ENCODE data around the gene RALGPS1. TPM values are rescaled to one million over a fixed set of nuclear protein-coding genes. Genes with fewer than 3 reads are reported as not detected.

The RALGPS1 gene
- total and polyA plus RNA-seq, 2 of the 13 experiments (the other 11 are each of a cell fraction or from before 2014, with no cell fraction given) = 3.7 to 6.5 TPM

DNA sequence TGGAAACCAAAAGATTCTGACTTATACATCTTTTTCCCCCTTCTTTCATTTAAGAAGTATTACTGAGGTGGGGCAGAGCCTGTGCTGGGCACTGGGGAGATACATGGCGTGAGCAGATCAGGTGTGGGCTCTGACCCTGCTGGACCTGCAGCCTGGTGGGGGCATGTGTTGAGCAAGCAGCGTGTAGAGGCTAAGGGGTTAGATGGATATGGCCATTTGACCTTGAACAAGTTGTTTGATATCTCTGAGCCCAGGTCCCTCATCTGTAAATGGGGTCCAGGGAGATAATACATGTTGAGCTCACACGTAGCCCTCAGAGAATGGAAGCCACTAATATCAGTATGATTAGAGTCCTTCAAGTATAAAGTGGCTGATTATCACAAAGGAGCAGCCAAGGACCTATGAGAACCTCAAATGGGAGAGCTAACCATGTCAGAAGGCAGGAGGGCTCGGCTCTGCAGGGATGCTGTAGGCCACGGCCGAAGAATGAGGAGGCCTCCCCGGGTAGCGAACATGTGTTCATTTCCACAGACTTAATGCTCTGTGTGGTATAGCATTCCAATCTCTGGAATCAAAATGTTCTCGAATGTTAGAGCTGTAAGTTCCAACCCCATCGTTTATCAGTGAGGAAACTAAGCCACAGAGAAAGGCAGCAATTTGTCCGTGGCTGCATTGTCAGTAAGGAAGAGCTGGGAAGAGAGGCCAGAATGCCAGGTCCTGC, 223.2 kb downstream of the RALGPS1 start:
- FAIRE-seq = no peak
- POLR2A ChIA-PET = no interaction called here
- CTCF ChIA-PET (ENCODE audit: low intra/inter-chr PET ratio, low total read pairs) = no interaction called here
- no peaks in the 10 kb centered on the region for H3K9me3 ChIP-seq (ENCODE audit: low read length)
- peaks cover 21% of the 10 kb centered on the region for H3K4me1 ChIP-seq (ENCODE audit: insufficient read depth, low read length)
- no TSS peak for BruUV-seq (replicated peaks)
- no peak for ATAC-seq
- intact Hi-C loops (cut with micrococcal nuclease; ENCODE audit: unreplicated experiment) = no loop called here
- H2AFZ ChIP-seq (ENCODE audit: low read length) = no peak overlapping the region
- 62% methylated on average over 11 of the region's 11 CpGs for WGBS (ENCODE audit: low lambda C conversion rate)
- H3K27me3 ChIP-seq (ENCODE audit: control insufficient read depth in 1 of 2, insufficient read depth in 2 of 2, low read length in 2 of 2) = no peaks in the 10 kb centered on the region; a peak in 1 of 5 replicates
- no peaks in the 10 kb centered on the region for H4K20me1 ChIP-seq (ENCODE audit: insufficient read depth, low read length)
- DNase-seq (ENCODE audit: low spot score) = no peak
- in situ Hi-C loops (cut with HindIII; ENCODE audit: extremely low pct_ligation_motif_present, low pct_unique_long_range_greater_than_20kb) = no loop called here
- H3K27ac ChIP-seq (ENCODE audit: extremely low read length, insufficient read depth, low read length) = no peak overlapping the region
- no peaks in the 10 kb centered on the region for H3K79me2 ChIP-seq (ENCODE audit: insufficient read depth, low read length)
- H3K36me3 ChIP-seq (replicated peaks in 1 of 2; ENCODE audit: control insufficient read depth in 1 of 2, insufficient read depth in 2 of 2, low read length in 2 of 2) = no peaks in the 10 kb centered on the region
- H3K9ac ChIP-seq (ENCODE audit: insufficient read depth, low read depth, low read length) = no peak overlapping the region
- H3K4me3 ChIP-seq (replicated peaks in 1 of 3; ENCODE audit: insufficient read depth in 1 of 3, low read depth in 2 of 3, low read length in 3 of 3) = no peak overlapping the region
- no peak overlapping the region for H3K4me2 ChIP-seq (ENCODE audit: low read depth, low read length)
- TF ChIP-seq ZNF235 (CRISPR knock-in tag; IDR thresholded peaks at IDR 0.05; ENCODE audit: borderline replicate concordance) = no peak
- no peak for TF ChIP-seq HMGXB4 (CRISPR knock-in tag; IDR thresholded peaks at IDR 0.05; ENCODE audit: borderline replicate concordance in 1 of 2, low read depth in 1 of 2)
- no peak for TF ChIP-seq AHDC1 (CRISPR knock-in tag; IDR thresholded peaks at IDR 0.05; ENCODE audit: borderline replicate concordance)
- no peak for TF ChIP-seq ZNF446 (CRISPR knock-in tag; IDR thresholded peaks at IDR 0.05)
- TF ChIP-seq ZNF7 (CRISPR knock-in tag; IDR thresholded peaks at IDR 0.05) = no peak
- no peak for TF ChIP-seq TOE1 (CRISPR knock-in tag; IDR thresholded peaks at IDR 0.05)
- no peak for TF ChIP-seq ZNF318 (CRISPR knock-in tag; IDR thresholded peaks at IDR 0.05)

Data from HepG2 (cell line).